ENCODE data around the gene NCAM1. TPM values are rescaled to one million over a fixed set of nuclear protein-coding genes. Genes with fewer than 3 reads are reported as not detected.

Gene NCAM1
- total and polyA plus RNA-seq, 2 experiments from 2014 or later, result 0.76 to 1.6 TPM

DNA sequence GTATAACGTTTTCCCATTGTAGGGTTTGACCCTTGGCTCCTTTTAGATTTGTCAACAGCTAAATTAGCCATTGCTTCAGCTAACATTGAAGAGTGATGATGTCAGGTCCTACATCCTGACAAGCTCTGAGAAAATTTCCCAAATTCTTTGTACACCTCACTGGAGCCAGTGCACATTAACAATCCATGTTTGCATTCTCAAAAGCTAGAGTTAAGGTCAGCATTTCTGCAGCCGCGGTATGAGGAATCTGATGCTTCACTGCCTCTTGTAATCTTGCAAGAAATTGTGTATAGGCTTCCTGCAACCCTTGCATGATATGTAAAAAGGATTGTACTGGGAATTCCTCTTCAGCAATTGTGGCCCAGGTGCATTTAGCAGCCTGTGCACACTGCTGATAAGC lies 33.1 kb upstream of the NCAM1 start:
- H2AFZ ChIP-seq, result no peak overlapping the region
- Mint-ChIP-seq H3K27me3 (ENCODE audit: insufficient read depth, low read depth, poor library complexity) (peaks cover 9% of the 10 kb centered on the region), H3K36me3 (ENCODE audit: low read depth) (no peaks in the 10 kb centered on the region), H3K9me3 (no peaks in the 10 kb centered on the region), H3K27ac (no peak overlapping the region), H3K4me1 (peaks cover 18% of the 10 kb centered on the region), H3K4me3 (no peak overlapping the region)
- no peaks in the 10 kb centered on the region for H3K36me3 ChIP-seq (ENCODE audit: insufficient read depth)
- peaks cover 6% of the 10 kb centered on the region for H3K27me3 ChIP-seq (ENCODE audit: insufficient read depth)
- no peaks in the 10 kb centered on the region for H4K20me1 ChIP-seq (replicated peaks; ENCODE audit: insufficient read depth)
- H3K4me2 ChIP-seq, result no peak overlapping the region
- H3K27ac ChIP-seq (ENCODE audit: low read depth), result no peak overlapping the region
- no peak overlapping the region for H3K4me3 ChIP-seq
- no peaks in the 10 kb centered on the region for H3K79me2 ChIP-seq (replicated peaks; ENCODE audit: insufficient read depth)
- TF ChIP-seq EZH2phosphoT487 (IDR thresholded peaks at IDR 0.05; ENCODE audit: unreplicated experiment) (no peak), CREB1 (CRISPR knock-in tag; IDR thresholded peaks at IDR 0.05; ENCODE audit: low read depth) (no peak), EZH2 (IDR thresholded peaks at IDR 0.05; ENCODE audit: low read depth, unreplicated experiment) (no peak), POLR2AphosphoS5 (IDR thresholded peaks at IDR 0.05; ENCODE audit: low read depth) (no peak)
- TF ChIP-seq, protein P1, sequence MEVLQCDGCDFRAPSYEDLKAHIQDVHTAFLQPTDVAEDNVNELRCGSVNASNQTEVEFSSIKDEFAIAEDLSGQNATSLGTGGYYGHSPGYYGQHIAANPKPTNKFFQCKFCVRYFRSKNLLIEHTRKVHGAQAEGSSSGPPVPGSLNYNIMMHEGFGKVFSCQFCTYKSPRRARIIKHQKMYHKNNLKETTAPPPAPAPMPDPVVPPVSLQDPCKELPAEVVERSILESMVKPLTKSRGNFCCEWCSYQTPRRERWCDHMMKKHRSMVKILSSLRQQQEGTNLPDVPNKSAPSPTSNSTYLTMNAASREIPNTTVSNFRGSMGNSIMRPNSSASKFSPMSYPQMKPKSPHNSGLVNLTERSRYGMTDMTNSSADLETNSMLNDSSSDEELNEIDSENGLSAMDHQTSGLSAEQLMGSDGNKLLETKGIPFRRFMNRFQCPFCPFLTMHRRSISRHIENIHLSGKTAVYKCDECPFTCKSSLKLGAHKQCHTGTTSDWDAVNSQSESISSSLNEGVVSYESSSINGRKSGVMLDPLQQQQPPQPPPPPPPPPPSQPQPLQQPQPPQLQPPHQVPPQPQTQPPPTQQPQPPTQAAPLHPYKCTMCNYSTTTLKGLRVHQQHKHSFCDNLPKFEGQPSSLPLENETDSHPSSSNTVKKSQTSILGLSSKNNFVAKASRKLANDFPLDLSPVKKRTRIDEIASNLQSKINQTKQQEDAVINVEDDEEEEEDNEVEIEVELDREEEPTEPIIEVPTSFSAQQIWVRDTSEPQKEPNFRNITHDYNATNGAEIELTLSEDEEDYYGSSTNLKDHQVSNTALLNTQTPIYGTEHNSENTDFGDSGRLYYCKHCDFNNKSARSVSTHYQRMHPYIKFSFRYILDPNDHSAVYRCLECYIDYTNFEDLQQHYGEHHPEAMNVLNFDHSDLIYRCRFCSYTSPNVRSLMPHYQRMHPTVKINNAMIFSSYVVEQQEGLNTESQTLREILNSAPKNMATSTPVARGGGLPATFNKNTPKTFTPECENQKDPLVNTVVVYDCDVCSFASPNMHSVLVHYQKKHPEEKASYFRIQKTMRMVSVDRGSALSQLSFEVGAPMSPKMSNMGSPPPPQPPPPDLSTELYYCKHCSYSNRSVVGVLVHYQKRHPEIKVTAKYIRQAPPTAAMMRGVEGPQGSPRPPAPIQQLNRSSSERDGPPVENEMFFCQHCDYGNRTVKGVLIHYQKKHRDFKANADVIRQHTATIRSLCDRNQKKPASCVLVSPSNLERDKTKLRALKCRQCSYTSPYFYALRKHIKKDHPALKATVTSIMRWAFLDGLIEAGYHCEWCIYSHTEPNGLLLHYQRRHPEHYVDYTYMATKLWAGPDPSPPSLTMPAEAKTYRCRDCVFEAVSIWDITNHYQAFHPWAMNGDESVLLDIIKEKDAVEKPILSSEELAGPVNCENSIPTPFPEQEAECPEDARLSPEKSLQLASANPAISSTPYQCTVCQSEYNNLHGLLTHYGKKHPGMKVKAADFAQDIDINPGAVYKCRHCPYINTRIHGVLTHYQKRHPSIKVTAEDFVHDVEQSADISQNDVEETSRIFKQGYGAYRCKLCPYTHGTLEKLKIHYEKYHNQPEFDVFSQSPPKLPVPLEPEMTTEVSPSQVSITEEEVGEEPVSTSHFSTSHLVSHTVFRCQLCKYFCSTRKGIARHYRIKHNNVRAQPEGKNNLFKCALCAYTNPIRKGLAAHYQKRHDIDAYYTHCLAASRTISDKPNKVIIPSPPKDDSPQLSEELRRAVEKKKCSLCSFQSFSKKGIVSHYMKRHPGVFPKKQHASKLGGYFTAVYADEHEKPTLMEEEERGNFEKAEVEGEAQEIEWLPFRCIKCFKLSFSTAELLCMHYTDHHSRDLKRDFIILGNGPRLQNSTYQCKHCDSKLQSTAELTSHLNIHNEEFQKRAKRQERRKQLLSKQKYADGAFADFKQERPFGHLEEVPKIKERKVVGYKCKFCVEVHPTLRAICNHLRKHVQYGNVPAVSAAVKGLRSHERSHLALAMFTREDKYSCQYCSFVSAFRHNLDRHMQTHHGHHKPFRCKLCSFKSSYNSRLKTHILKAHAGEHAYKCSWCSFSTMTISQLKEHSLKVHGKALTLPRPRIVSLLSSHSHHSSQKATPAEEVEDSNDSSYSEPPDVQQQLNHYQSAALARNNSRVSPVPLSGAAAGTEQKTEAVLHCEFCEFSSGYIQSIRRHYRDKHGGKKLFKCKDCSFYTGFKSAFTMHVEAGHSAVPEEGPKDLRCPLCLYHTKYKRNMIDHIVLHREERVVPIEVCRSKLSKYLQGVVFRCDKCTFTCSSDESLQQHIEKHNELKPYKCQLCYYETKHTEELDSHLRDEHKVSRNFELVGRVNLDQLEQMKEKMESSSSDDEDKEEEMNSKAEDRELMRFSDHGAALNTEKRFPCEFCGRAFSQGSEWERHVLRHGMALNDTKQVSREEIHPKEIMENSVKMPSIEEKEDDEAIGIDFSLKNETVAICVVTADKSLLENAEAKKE (CRISPR knock-in tag; IDR thresholded peaks at IDR 0.05), result no peak
- ATAC-seq (no peak), DNase-seq (ENCODE audit: low spot score) (no peak)
- no peaks in the 10 kb centered on the region for H3K9me2 ChIP-seq (ENCODE audit: insufficient read depth)
- H3F3A ChIP-seq (replicated peaks; ENCODE audit: low read depth), result no peaks in the 10 kb centered on the region
- H3K4me1 ChIP-seq (ENCODE audit: insufficient read depth), result peaks cover 8% of the 10 kb centered on the region

DNA sequence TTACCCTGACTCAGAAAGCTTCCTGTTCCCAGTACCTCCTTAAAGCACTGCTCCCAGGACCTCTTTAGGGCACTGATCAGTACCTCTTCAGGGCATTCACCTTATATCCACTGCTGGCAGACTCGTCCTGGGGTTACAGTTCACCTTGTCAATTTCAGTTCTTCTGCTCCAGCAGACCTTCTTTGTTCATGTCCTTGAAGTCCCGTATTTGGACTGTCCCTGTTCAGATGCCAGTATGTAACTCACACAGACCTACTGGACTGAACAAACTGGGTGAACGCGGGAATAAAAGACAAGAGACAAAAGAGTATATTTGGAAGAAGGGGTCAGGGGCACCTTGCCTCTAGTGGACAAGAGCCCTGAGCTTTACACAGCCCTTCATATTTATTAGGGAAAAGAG lies 31.8 kb upstream of the NCAM1 start:
- H4K20me1 ChIP-seq (replicated peaks; ENCODE audit: insufficient read depth), result no peaks in the 10 kb centered on the region
- no peaks in the 10 kb centered on the region for H3K79me2 ChIP-seq (replicated peaks; ENCODE audit: insufficient read depth)
- no peak overlapping the region for H3K27ac ChIP-seq (ENCODE audit: low read depth)
- H3K27me3 ChIP-seq (ENCODE audit: insufficient read depth), result no peaks in the 10 kb centered on the region
- no peak overlapping the region for H3K27ac Mint-ChIP-seq
- H3K4me2 ChIP-seq, result no peak overlapping the region
- ATAC-seq (no peak), DNase-seq (ENCODE audit: low spot score) (no peak)
- H2AFZ ChIP-seq, result no peak overlapping the region
- H3K27me3 Mint-ChIP-seq (ENCODE audit: insufficient read depth, low read depth, poor library complexity), result peaks cover 4% of the 10 kb centered on the region
- H3F3A ChIP-seq (replicated peaks; ENCODE audit: low read depth), result no peaks in the 10 kb centered on the region
- H3K4me3 ChIP-seq, result no peak overlapping the region
- no peaks in the 10 kb centered on the region for H3K4me1 ChIP-seq (ENCODE audit: insufficient read depth)
- no peaks in the 10 kb centered on the region for H3K36me3 Mint-ChIP-seq (ENCODE audit: low read depth)
- no peak overlapping the region for H3K4me3 Mint-ChIP-seq
- H3K9me3 Mint-ChIP-seq, result no peaks in the 10 kb centered on the region
- no peaks in the 10 kb centered on the region for H3K36me3 ChIP-seq (ENCODE audit: insufficient read depth)
- peaks cover 13% of the 10 kb centered on the region; the same call in 2 of the 3 replicates for H3K4me1 Mint-ChIP-seq
- H3K9me2 ChIP-seq (ENCODE audit: insufficient read depth), result no peaks in the 10 kb centered on the region
- TF ChIP-seq, protein P1 (CRISPR knock-in tag; IDR thresholded peaks at IDR 0.05), result no peak
- TF ChIP-seq NANOG (IDR thresholded peaks at IDR 0.05; ENCODE audit: borderline replicate concordance), result no peak
